Stomach (tissue), 4 donors: ENCODE measurements around the gene PEMT.

Source experiments
- CTCF ChIP-seq, 7 experiments: fragments of 450-650 bp in 4 of 7; fragments of 200-600 bp in 3 of 7; sonication (generic) in 3 of 7; IDR thresholded peaks; one replicate each; pipeline ENCODE4 v1.5.1; 2016 to 2019; ENCODE audit warnings: antibody characterized with exemption in 7 of 7, control low read depth in 2 of 7, mild to moderate bottlenecking in 1 of 7
- EP300 ChIP-seq: sonication (generic); formaldehyde crosslinking; IDR thresholded peaks from one replicate; pipeline ENCODE4 v1.6.1; 2017; ENCODE audit warnings: antibody characterized with exemption
- POLR2A ChIP-seq, 4 donors: fragments of 450-650 bp; IDR thresholded peaks; one replicate each; pipeline ENCODE4 v1.6.1; 2016; ENCODE audit warnings: antibody characterized with exemption in 4 of 4, control low read depth in 2 of 4, mild to moderate bottlenecking in 1 of 4, moderate library complexity in 1 of 4
- POLR2AphosphoS5 ChIP-seq, 3 donors: sonication (generic); formaldehyde crosslinking; IDR thresholded peaks; one replicate each; pipeline ENCODE4 v1.6.1; 2016; ENCODE audit warnings: antibody characterized with exemption in 3 of 3

DNA sequence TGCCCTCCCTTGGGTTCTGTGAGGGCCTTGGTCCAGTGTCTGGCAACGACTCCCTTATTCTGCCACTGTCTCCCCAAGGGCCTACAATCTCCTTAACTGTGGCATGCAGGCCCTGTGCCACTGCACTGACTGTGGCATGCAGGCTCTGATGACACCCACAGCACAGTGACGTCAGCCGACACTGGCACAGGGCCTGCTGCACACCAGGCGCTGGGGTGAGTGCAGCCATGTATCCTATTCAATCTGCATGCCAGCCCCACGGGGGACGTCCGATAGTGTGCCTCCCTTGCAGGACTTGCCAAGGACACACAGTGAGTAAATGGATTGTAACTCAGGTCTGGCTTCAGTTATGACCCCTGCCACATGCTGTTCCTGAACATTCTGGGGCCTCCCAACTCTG, 55.6 kb downstream of the PEMT start:
- TF ChIP-seq CTCF (IDR thresholded peaks at IDR 0.05) (no peak), POLR2A (IDR thresholded peaks at IDR 0.05) (no peak), POLR2AphosphoS5 (IDR thresholded peaks at IDR 0.05) (peak; percentile 42 to 71 (median 44)), EP300 (no peak)
